ENCODE measurements around the gene KRTAP1-5.
"Not testable (repeated sequence)": the region's sequence is repeated elsewhere in the genome, so short reads cannot be mapped to it uniquely, and the experiment has no call there.

Gene KRTAP1-5

GRCh38 chr17:41002814-41003213 lies 24.2 kb downstream of the KRTAP1-5 start:
- no peak for DNase-seq

GRCh38 chr17:41001795-41002194 lies 25.2 kb downstream of the KRTAP1-5 start:
- no peak for DNase-seq

- DNase-seq: not testable (repeated sequence)
These were observed 27.4 kb downstream of the KRTAP1-5 start, which contains the start of gene KRTAP3-2 for GRCh38 chr17:40999563-40999962. Gene KRTAP3-2, minus strand, starts transcription at chr17:40999906. Its CDS starts 53 bp downstream, at chr17:40999853.

- DNase-seq: no peak
These were observed 29.6 kb downstream of the KRTAP1-5 start for GRCh38 chr17:40997361-40997760.

GRCh38 chr17:40996829-40997228 lies 30.2 kb downstream of the KRTAP1-5 start:
- no peak for DNase-seq

GRCh38 chr17:40995116-40995515 lies 31.9 kb downstream of the KRTAP1-5 start:
- no peak for DNase-seq

GRCh38 chr17:40993839-40994238 lies 33.2 kb downstream of the KRTAP1-5 start, which contains the start of gene KRTAP3-3:
Gene KRTAP3-3, minus strand, starts transcription at chr17:40994164. Its CDS starts 67 bp downstream, at chr17:40994097.
- no peak for DNase-seq

GRCh38 chr17:40993084-40993483 lies 33.9 kb downstream of the KRTAP1-5 start:
- no peak for DNase-seq

GRCh38 chr17:40992666-40993065 lies 34.3 kb downstream of the KRTAP1-5 start:
- no peak for DNase-seq

- no peak for DNase-seq
These were observed 40.1 kb downstream of the KRTAP1-5 start for GRCh38 chr17:40986920-40987319.

GRCh38 chr17:40984226-40984625 lies 42.8 kb downstream of the KRTAP1-5 start, which contains the start of gene KRT40:
Gene KRT40, minus strand, starts transcription at chr17:40984326. Its CDS starts 53 bp downstream, at chr17:40984273.
- DNase-seq: no peak

- no peak for DNase-seq
These were observed 45.9 kb downstream of the KRTAP1-5 start for GRCh38 chr17:40981115-40981514.

GRCh38 chr17:40980596-40980995 lies 46.4 kb downstream of the KRTAP1-5 start:
- DNase-seq: no peak

GRCh38 chr17:40980117-40980516 lies 46.9 kb downstream of the KRTAP1-5 start:
- DNase-seq: no peak

- DNase-seq: no peak
These were observed 48.3 kb downstream of the KRTAP1-5 start for GRCh38 chr17:40978575-40979151.
